ENCODE results near the gene SPN.

The SPN gene

GRCh38 chr16:29719063-29719462, 56.0 kb downstream of the SPN start:
- TF ChIP-seq CTCF (IDR thresholded peaks at IDR 0.05; ENCODE audit: low read depth, low read length), result no peak
- no peak for TF ChIP-seq MYC (IDR thresholded peaks at IDR 0.05; ENCODE audit: low read depth, low read length)
- no peak for TF ChIP-seq POLR2A (IDR thresholded peaks at IDR 0.05; ENCODE audit: extremely low read depth, insufficient read length)
- peak; percentile 54; the same call in 1 of the 2 replicates for TF ChIP-seq MAX (IDR thresholded peaks at IDR 0.05; ENCODE audit: low read depth, low read length)
- DNase-seq (ENCODE audit: low read depth), result peak; percentile 86
- H3K4me3 ChIP-seq (ENCODE audit: low read depth, low read length), result no peak overlapping the region

Measured in NB4 (cell line).